ENCODE results near the gene SPATA45.

Gene SPATA45

GRCh38 chr1:212828395-212828794, 19.1 kb downstream of the SPATA45 start:
- no peak for DNase-seq (ENCODE audit: low spot score)

- DNase-seq (ENCODE audit: low spot score) = no peak
Measured at GRCh38 chr1:212827831-212828278, 19.6 kb downstream of the SPATA45 start.

- DNase-seq (ENCODE audit: low spot score) = no peak
Measured at GRCh38 chr1:212827171-212827776, 20.2 kb downstream of the SPATA45 start.

- no peak for DNase-seq (ENCODE audit: low spot score)
Measured at GRCh38 chr1:212825798-212826452, 21.5 kb downstream of the SPATA45 start.

GRCh38 chr1:212824201-212824600, 23.2 kb downstream of the SPATA45 start:
- DNase-seq (ENCODE audit: low spot score) = no peak

- DNase-seq (ENCODE audit: low spot score) = no peak
Measured at GRCh38 chr1:212822956-212823355, 24.5 kb downstream of the SPATA45 start.

- no peak for DNase-seq (ENCODE audit: low spot score)
Measured at GRCh38 chr1:212820969-212821368, 26.5 kb downstream of the SPATA45 start.

GRCh38 chr1:212819726-212820125, 27.7 kb downstream of the SPATA45 start:
- DNase-seq (ENCODE audit: low spot score) = no peak

- no peak for DNase-seq (ENCODE audit: low spot score)
Measured at GRCh38 chr1:212816567-212817278, 30.7 kb downstream of the SPATA45 start.

- peak; percentile 23 for DNase-seq (ENCODE audit: low spot score)
Measured at GRCh38 chr1:212814537-212815334, 32.7 kb downstream of the SPATA45 start.

- DNase-seq (ENCODE audit: low spot score) = no peak
Measured at GRCh38 chr1:212805767-212806166, 41.7 kb downstream of the SPATA45 start.

- no peak for DNase-seq (ENCODE audit: low spot score)
Measured at GRCh38 chr1:212797681-212798080, 49.8 kb downstream of the SPATA45 start.

GRCh38 chr1:212794561-212795014, 52.9 kb downstream of the SPATA45 start:
- peak; percentile 97 for DNase-seq (ENCODE audit: low spot score)

GRCh38 chr1:212792396-212792908, 55.0 kb downstream of the SPATA45 start:
- DNase-seq (ENCODE audit: low spot score) = no peak

GRCh38 chr1:212791676-212792395, 55.6 kb downstream of the SPATA45 start, which contains the start of the genes NSL1 and TATDN3:
NSL1 (minus strand) TSS chr1:212791777; CDS start chr1:212791763, 14 bp downstream.
TATDN3 (plus strand) TSS chr1:212791894; CDS start chr1:212791922, 28 bp downstream.
- peak; percentile 93 for DNase-seq (ENCODE audit: low spot score)

GRCh38 chr1:212791261-212791675, 56.2 kb downstream of the SPATA45 start:
- no peak for DNase-seq (ENCODE audit: low spot score)

GRCh38 chr1:212785871-212786270, 61.6 kb downstream of the SPATA45 start:
- no peak for DNase-seq (ENCODE audit: low spot score)

GRCh38 chr1:212783976-212784375, 63.5 kb downstream of the SPATA45 start:
- no peak for DNase-seq (ENCODE audit: low spot score)

GRCh38 chr1:212782422-212783154, 64.9 kb downstream of the SPATA45 start:
- DNase-seq (ENCODE audit: low spot score) = peak; percentile 41

- no peak for DNase-seq (ENCODE audit: low spot score)
Measured at GRCh38 chr1:212781225-212781624, 66.2 kb downstream of the SPATA45 start.

Measured in NAMALWA (cell line).